ENCODE data around the gene DENND1A. TPM values are rescaled to one million over a fixed set of nuclear protein-coding genes. Genes with fewer than 3 reads are reported as not detected.

The DENND1A gene
- total RNA-seq, 2 experiments from 2014 or later, result 21.9 to 23.3 TPM

GRCh38 chr9:123727332-123727731 is 202.6 kb downstream of the DENND1A start:
- Mint-ChIP-seq H3K27me3 (no peaks in the 10 kb centered on the region), H3K27ac (no peak overlapping the region), H3K4me1 (ENCODE audit: low read depth) (no peaks in the 10 kb centered on the region), H3K9me3 (peaks cover 14% of the 10 kb centered on the region), H3K36me3 (ENCODE audit: low read depth) (peaks cover 22% of the 10 kb centered on the region), H3K4me3 (no peak overlapping the region)
- ATAC-seq (no peak), DNase-seq (no peak)
- TF ChIP-seq CTCF (IDR thresholded peaks at IDR 0.05), result no peak
- intact Hi-C loops (cut with micrococcal nuclease), result no loop called here
- CTCF ChIA-PET, result no interaction called here
- POLR2A ChIA-PET, result no interaction called here

- intact Hi-C loops (cut with micrococcal nuclease), result no loop called here
- peaks cover 2% of the 10 kb centered on the region for H3K4me1 Mint-ChIP-seq (ENCODE audit: low read depth)
- CTCF ChIA-PET, result no interaction called here
- peaks cover 24% of the 10 kb centered on the region for H3K9me3 Mint-ChIP-seq
- POLR2A ChIA-PET, result no interaction called here
- H3K27me3 Mint-ChIP-seq, result no peaks in the 10 kb centered on the region
- no peak for DNase-seq
- no peak overlapping the region for H3K27ac Mint-ChIP-seq
- no peak overlapping the region for H3K4me3 Mint-ChIP-seq
- peaks cover 40% of the 10 kb centered on the region for H3K36me3 Mint-ChIP-seq (ENCODE audit: low read depth)
- TF ChIP-seq CTCF (IDR thresholded peaks at IDR 0.05), result no peak
- no peak for ATAC-seq
These were observed 204.5 kb downstream of the DENND1A start for GRCh38 chr9:123725389-123725788.

GRCh38 chr9:123724211-123724796 is 205.6 kb downstream of the DENND1A start:
- DNase-seq (no peak), ATAC-seq (no peak)
- TF ChIP-seq CTCF (IDR thresholded peaks at IDR 0.05), result no peak
- ChIA-PET POLR2A (no interaction called here), CTCF (interaction anchor here (0.7 to 0.8 kb wide), 2 partner anchors 61 to 70 kb away, joined by 3 to 4 read pairs; no protein-coding TSS in a partner anchor)
- no peak overlapping the region for H3K4me3 Mint-ChIP-seq
- peaks cover 24% of the 10 kb centered on the region for H3K9me3 Mint-ChIP-seq
- H3K36me3 Mint-ChIP-seq (ENCODE audit: low read depth), result peaks cover 39% of the 10 kb centered on the region
- peaks cover 2% of the 10 kb centered on the region for H3K4me1 Mint-ChIP-seq (ENCODE audit: low read depth)
- H3K27ac Mint-ChIP-seq, result no peak overlapping the region
- intact Hi-C loops (cut with micrococcal nuclease), result no loop called here
- H3K27me3 Mint-ChIP-seq, result no peaks in the 10 kb centered on the region

GRCh38 chr9:123723135-123723875 is 206.6 kb downstream of the DENND1A start:
- CTCF ChIA-PET, result no interaction called here
- intact Hi-C loops (cut with micrococcal nuclease), result no loop called here

More at GRCh38 chr9:123723135-123723875, 206.6 kb downstream of the DENND1A start:
- TF ChIP-seq CTCF (IDR thresholded peaks at IDR 0.05), result no peak
- Mint-ChIP-seq H3K9me3 (peaks cover 28% of the 10 kb centered on the region), H3K27ac (no peak overlapping the region), H3K36me3 (ENCODE audit: low read depth) (peaks cover 43% of the 10 kb centered on the region), H3K27me3 (no peaks in the 10 kb centered on the region), H3K4me3 (no peak overlapping the region), H3K4me1 (ENCODE audit: low read depth) (peaks cover 2% of the 10 kb centered on the region)
- POLR2A ChIA-PET, result interaction anchor here (0.6 kb wide), 1 partner anchor 73 kb away, joined by 3 read pairs; no protein-coding TSS in a partner anchor
- no peak for DNase-seq
- ATAC-seq, result no peak

Data from activated CD8-positive, alpha-beta T cell treated with anti-CD3 and anti-CD28 coated beads for 36 hours (primary cell).